Skeletal muscle satellite cell (primary cell): ENCODE results near the gene TMEM198.
A peak's percentile ranks its signal among the peaks of the same experiment; 100 is the strongest.

Source experiments
- H3K27me3 ChIP-seq: 2 replicates; pipeline ENCODE4 v1.7.0; 2013; ENCODE audit warnings: low read length; ENCODE audit not compliant: control insufficient read depth, insufficient read depth
- H3K36me3 ChIP-seq: 2 replicates; pipeline ENCODE4 v1.7.0; 2013; ENCODE audit warnings: mild to moderate bottlenecking, control low read depth, low read length; ENCODE audit not compliant: insufficient read depth
- H3K4me1 ChIP-seq: 2 replicates; pipeline ENCODE4 v1.7.0; 2013; ENCODE audit warnings: low read length; ENCODE audit not compliant: control insufficient read depth, insufficient read depth
- H3K4me2 ChIP-seq: 2 replicates; pipeline ENCODE4 v1.7.0; 2013; ENCODE audit warnings: mild to moderate bottlenecking, low read length
- H3K4me3 ChIP-seq: 2 replicates; pipeline ENCODE4 v1.7.0; 2013; ENCODE audit warnings: low read length
- H3K9ac ChIP-seq: 2 replicates; pipeline ENCODE4 v1.7.0; 2013; ENCODE audit warnings: mild to moderate bottlenecking, low read depth, low read length, moderate library complexity
- H3K9me3 ChIP-seq: replicated peaks from 2 replicates; pipeline ENCODE4 v1.7.0; 2013; ENCODE audit warnings: mild to moderate bottlenecking, control low read depth, low read length

Gene TMEM198

DNA sequence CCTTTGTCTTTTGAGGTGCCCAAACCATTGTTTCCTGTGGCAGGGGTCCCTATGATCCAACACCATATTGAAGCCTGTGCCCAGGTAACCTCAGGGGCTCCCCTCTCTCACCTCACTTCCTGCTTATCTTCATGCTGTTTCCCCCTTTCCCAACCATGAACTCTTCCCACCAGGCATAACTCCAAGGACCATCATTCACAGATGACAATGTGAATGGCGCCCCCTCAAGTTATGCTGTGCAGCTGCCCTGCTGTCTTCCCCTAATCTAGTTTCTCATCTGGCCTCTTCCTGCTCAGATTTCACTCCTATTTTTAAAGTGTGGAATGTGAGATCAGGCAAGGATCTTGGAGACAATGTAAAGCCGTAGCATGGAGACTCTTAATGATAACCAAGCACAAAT is 43.7 kb upstream of the TMEM198 start:
- Histone ChIP-seq H3K4me2 (peak overlapping the region; percentile 91), H3K9ac (no peak overlapping the region), H3K27me3 (peaks cover 15% of the 10 kb centered on the region), H3K9me3 (no peaks in the 10 kb centered on the region), H3K4me3 (peak overlapping the region; percentile 82), H3K36me3 (peaks cover 19% of the 10 kb centered on the region), H3K4me1 (peaks cover 26% of the 10 kb centered on the region)

DNA sequence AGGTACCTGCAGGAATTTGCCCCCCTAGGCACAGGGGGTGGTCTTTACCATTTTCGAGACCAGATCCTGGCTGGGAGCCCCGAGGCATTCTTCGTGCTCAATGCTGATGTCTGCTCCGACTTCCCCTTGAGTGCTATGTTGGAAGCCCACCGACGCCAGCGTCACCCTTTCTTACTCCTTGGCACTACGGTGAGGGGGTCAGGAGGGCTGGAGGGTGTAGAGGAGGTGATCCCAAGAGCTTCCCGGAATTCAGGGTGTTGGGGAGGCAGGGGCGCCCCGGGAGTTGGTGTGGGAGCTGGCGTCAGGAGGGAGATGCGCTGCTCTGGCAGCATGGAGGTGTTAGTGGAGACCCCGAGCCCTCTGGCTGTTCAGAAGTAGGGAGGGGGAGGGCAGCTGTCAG is 42.0 kb upstream of the TMEM198 start:
- Histone ChIP-seq H3K9me3 (no peaks in the 10 kb centered on the region), H3K27me3 (peaks cover 5% of the 10 kb centered on the region), H3K4me3 (no peak overlapping the region), H3K36me3 (peaks cover 35% of the 10 kb centered on the region), H3K4me2 (no peak overlapping the region), H3K9ac (no peak overlapping the region), H3K4me1 (peaks cover 32% of the 10 kb centered on the region)

DNA sequence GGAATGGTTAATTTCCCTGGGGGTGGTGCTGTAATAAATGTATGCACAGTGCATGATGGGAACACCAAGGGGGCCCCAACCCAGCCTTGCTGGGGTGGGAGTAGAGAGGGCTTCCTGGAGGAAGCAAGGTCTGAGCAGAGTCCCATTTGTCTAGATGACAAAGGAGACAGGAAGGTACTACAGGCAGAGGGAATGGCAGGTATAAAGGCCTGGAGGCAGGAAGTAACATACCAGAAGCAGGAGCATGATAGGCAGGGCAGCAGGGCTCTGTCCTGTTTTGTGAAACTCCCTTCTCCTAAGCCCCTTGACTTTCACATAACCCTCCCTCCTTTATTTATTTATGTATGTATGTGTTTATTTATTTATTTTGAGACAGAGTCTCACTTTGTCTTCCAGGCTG is 41.2 kb upstream of the TMEM198 start:
- H3K4me2 ChIP-seq = no peak overlapping the region
- H3K9me3 ChIP-seq = no peaks in the 10 kb centered on the region
- H3K4me3 ChIP-seq = no peak overlapping the region
- no peak overlapping the region for H3K9ac ChIP-seq
- H3K36me3 ChIP-seq = peaks cover 35% of the 10 kb centered on the region
- H3K4me1 ChIP-seq = peaks cover 36% of the 10 kb centered on the region
- H3K27me3 ChIP-seq = no peaks in the 10 kb centered on the region

DNA sequence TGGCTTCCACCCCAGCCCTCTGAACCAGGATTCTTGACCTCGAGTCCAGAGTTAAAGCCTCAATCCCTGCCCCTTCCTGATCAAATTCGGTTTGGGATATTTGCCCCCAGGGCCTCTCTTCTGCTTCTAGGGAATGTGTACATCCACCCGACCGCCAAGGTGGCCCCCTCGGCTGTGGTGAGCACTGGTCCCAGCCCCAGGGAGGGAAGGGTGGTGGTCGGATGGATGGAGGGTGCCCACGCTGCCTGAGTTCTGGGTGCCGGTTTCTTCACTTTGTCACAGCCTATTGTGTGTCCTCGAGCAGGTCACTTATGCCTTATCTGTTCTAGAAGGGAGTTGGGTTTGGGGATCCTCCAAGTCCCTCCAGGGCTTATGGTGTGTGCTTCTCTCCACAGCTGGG is 38.2 kb upstream of the TMEM198 start:
- peaks cover 35% of the 10 kb centered on the region for H3K36me3 ChIP-seq
- no peak overlapping the region for H3K9ac ChIP-seq
- H3K4me3 ChIP-seq = no peak overlapping the region
- no peaks in the 10 kb centered on the region for H3K27me3 ChIP-seq
- H3K4me2 ChIP-seq = no peak overlapping the region
- H3K9me3 ChIP-seq = no peaks in the 10 kb centered on the region
- peaks cover 30% of the 10 kb centered on the region for H3K4me1 ChIP-seq

DNA sequence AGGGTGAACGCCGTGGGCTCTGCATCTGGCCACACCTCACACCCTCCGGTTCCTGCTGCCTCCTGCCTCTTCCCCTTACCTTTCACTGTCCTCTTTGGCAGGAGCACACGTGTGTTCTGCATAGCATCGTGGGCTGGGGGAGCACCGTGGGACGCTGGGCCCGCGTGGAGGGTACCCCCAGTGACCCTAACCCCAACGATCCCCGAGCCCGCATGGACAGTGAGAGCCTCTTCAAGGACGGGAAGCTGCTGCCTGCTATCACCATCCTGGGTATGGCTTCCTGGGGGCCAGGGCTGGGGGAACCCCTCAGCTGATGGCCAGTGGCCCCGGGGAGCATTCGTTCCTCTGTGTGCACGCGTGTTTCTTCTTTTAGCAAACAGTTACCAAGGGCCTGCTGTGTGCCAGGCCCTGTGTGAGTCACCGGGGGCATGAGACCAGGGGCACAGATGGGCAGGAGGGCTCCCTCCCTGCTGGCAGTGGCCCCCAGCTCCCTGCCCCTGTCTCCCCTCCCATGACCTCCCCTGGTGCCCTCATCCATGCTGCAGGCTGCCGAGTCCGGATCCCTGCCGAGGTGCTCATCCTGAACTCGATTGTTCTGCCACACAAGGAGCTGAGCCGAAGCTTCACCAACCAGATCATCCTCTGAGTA is 37.6 kb upstream of the TMEM198 start:
- no peaks in the 10 kb centered on the region for H3K27me3 ChIP-seq
- no peaks in the 10 kb centered on the region for H3K9me3 ChIP-seq
- peaks cover 35% of the 10 kb centered on the region for H3K36me3 ChIP-seq
- no peak overlapping the region for H3K4me3 ChIP-seq
- peak overlapping the region; percentile 46 for H3K9ac ChIP-seq
- peaks cover 31% of the 10 kb centered on the region for H3K4me1 ChIP-seq
- peak overlapping the region; percentile 27 for H3K4me2 ChIP-seq

DNA sequence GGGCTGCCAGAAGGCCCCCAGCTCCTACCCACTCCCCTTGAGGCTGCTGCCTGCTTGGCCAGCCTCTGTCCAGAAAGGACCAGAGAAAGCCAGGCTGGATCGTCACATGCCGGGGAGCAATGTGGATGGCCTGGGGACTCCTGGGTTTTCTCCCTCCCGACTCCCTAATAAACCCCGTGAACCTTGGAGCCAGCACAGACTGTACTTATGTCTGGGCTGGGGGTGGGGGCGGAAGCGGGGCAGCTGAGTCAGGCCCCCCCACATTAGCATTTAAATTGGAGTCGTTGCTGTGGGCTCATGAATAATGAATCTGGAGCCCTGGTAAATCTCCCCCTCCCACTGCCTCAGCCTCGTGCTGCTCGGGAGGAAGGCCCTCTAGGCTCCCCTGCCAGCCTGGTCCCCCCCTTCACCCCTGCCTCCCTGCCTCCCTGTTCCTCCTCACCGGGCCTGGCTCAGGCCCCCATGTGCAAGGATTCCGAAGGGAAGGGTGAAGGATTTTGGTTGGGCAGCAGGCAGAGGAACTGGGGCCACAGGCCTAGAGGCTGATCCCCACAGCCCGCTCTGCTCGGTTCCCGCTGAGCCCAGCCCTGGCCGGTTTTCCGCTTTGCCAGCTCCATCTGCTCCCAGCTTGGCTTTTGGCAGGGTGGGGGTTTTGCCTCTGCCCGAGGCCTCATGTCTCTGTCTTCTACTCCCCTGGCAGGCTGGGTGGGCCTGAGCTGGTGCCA is 36.9 kb upstream of the TMEM198 start:
- Histone ChIP-seq H3K9me3 (no peaks in the 10 kb centered on the region), H3K4me3 (no peak overlapping the region), H3K4me1 (peaks cover 34% of the 10 kb centered on the region), H3K36me3 (peaks cover 35% of the 10 kb centered on the region), H3K27me3 (peaks cover 3% of the 10 kb centered on the region), H3K4me2 (peak overlapping the region; percentile 27), H3K9ac (peak overlapping the region; percentile 46)

DNA sequence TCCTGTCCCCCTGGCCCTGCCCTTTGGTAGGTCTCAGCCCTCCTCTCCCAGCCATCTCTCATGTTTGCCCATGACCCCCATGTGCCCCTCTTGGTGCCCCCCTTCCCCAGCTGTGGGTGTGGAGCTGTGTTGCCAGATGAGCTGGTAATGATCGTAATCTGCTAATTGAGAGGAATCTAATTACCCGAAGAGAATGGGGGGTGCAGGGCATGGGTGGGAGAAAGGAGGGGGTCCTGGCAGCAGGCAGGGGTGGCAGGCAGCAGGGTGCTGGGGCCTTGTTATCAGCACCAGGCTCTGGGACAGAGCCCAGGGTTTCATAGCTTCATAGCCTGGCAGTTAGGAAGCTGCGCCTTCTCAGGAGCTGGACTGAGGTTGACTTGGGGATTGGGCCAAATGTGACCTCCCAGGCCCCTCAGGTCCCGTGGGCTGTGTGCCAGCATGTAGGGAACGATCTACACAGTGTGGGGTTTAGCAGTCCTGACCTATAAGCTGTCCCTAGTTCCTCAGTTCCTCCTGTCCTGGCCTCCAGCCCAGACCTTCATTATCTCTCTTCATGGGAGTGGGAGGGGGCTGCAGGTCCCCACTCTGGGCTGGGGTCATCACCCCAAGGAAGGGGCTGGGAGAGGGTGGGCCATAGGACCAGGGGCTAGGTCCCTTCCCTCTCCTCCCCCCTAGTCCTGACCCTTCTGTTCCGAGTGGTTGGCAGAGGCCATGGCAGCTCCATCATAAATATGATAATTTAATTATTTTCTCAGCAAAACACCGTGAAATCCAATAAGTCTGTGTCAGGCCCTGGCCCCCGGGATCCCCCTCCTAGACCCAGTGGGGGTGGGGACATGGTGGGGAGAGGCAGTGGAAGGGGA is 36.0 kb upstream of the TMEM198 start:
- no peak overlapping the region for H3K4me2 ChIP-seq
- peaks cover 35% of the 10 kb centered on the region for H3K36me3 ChIP-seq
- no peak overlapping the region for H3K9ac ChIP-seq
- H3K27me3 ChIP-seq = peaks cover 11% of the 10 kb centered on the region
- H3K4me1 ChIP-seq = peaks cover 41% of the 10 kb centered on the region
- no peak overlapping the region for H3K4me3 ChIP-seq
- H3K9me3 ChIP-seq = no peaks in the 10 kb centered on the region

DNA sequence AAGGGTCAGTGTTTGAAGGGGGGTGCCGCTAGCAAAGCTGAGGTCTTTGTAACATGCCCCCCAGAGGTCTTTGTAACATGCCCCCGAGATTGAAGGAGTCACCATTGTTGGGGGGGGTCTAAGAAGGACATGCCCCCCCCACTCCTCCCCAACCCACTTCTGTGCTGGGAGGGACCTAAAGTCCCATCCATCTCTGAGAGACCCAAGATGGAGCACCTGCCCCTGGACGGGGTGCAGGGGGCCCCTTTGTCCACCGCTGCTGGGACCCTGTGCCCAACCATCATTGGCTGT is 35.4 kb upstream of the TMEM198 start:
- Histone ChIP-seq H3K9ac (no peak overlapping the region), H3K4me3 (no peak overlapping the region), H3K4me2 (no peak overlapping the region), H3K36me3 (peaks cover 32% of the 10 kb centered on the region), H3K4me1 (peaks cover 46% of the 10 kb centered on the region), H3K27me3 (peaks cover 17% of the 10 kb centered on the region), H3K9me3 (no peaks in the 10 kb centered on the region)

DNA sequence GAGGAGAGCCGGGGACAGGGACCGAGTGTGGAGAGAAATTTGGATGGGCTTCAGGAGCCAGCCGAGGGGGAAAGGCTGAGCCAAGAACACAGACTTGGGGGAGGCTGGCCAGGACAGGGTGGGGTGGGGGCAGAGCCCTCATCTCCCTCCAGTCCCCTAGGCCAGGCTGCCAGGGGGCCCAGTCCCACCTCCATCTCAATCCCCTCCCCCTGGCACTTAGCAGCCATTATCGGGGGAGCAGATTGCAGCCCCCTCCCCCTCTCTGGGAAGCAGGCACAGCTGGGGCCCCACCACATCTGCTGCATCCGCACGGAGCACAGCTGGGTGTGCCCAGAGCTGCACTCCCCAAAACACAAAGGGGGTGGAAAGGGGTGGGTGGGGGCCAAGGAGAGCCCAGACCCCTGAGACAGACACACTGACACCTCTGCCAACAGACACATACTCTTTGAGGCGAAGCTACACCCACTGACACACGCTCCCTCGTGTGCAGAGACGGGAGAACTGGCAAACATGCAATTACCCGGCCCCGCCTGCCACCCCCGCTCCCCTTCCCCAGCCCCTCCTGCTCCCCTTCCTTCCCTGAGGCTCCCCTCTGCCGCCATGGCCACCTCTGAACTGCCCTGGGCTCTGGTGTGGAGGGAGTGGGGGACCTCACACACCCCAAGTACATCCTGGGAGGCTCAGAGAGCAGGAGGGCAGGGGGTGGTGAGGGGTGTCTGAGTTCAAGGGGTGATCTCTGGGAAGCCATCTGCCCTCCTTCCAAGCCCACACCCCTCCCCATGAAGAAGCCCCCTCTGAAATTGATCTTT is 34.7 kb upstream of the TMEM198 start:
- Histone ChIP-seq H3K9me3 (no peaks in the 10 kb centered on the region), H3K36me3 (peaks cover 25% of the 10 kb centered on the region), H3K4me2 (peak overlapping the region; percentile 75), H3K27me3 (peaks cover 25% of the 10 kb centered on the region), H3K4me1 (peaks cover 49% of the 10 kb centered on the region), H3K9ac (no peak overlapping the region), H3K4me3 (no peak overlapping the region)

DNA sequence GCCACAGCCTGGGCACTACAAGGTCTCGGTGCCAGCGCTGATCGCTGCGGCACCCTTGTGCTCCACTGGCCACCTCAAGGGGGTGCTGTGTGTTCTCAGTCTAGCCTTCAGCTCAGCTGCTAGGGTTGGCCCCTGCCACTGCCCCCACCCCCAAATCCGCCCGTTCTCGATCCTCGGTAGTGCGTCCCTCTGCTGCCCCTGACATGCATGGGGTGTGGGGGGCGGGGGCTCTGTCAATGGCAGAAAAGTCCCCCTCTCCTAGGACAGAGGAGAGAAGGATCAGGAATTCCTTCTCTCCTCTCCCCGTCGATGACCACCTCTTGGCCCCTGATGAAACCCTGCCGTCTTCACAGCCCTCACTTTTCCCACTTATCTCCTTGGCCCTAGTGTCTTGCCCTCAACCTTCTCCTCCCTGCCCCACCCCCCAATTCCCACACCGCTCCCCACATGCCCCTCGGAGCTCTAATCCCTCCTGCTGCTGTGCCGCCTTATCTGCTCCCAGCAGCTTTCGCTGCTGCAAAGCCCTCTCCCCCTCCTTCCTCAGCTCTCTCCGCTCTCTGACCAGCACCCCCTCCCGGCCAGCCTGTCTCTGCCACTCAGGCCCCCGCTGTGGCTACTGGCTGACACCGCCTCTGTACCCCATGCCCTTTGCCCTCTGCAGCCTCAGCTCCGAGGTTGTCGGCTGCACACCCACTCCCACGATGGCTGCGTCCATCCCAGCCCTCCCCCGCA is 33.9 kb upstream of the TMEM198 start:
- Histone ChIP-seq H3K27me3 (peaks cover 33% of the 10 kb centered on the region), H3K4me3 (peak overlapping the region; percentile 58), H3K4me1 (peaks cover 54% of the 10 kb centered on the region), H3K9ac (no peak overlapping the region), H3K36me3 (peaks cover 18% of the 10 kb centered on the region), H3K9me3 (no peaks in the 10 kb centered on the region), H3K4me2 (peak overlapping the region; percentile 75)
